Measurements from ENCODE around the gene IRX4. TPM values are rescaled to one million over a fixed set of nuclear protein-coding genes. Genes with fewer than 3 reads are reported as not detected.

Gene IRX4
- total and polyA plus RNA-seq, 2 experiments from 2014 or later = 0.82 to 1.7 TPM

GRCh38 chr5:1912951-1913565, 30.3 kb upstream of the IRX4 start:
- TF ChIP-seq EZH2 (IDR thresholded peaks at IDR 0.05; ENCODE audit: low read depth, unreplicated experiment) = no peak
- no peaks in the 10 kb centered on the region for H3K4me1 ChIP-seq (ENCODE audit: insufficient read depth)
- H2AFZ ChIP-seq = no peak overlapping the region
- H3K4me1 Mint-ChIP-seq = peaks cover 3% of the 10 kb centered on the region; the same call in 1 of the 3 replicates
- H3K4me3 Mint-ChIP-seq = no peak overlapping the region
- H3K27ac ChIP-seq (ENCODE audit: low read depth) = no peak overlapping the region
- ATAC-seq (no peak), DNase-seq (ENCODE audit: low spot score) (no peak)
- no peak overlapping the region for H3K27ac Mint-ChIP-seq
- no peak overlapping the region for H3K4me3 ChIP-seq
- no peaks in the 10 kb centered on the region for H3K79me2 ChIP-seq (replicated peaks; ENCODE audit: insufficient read depth)
- no peaks in the 10 kb centered on the region for H3K36me3 Mint-ChIP-seq (ENCODE audit: low read depth)
- H4K20me1 ChIP-seq (replicated peaks; ENCODE audit: insufficient read depth) = no peaks in the 10 kb centered on the region
- no peaks in the 10 kb centered on the region for H3K36me3 ChIP-seq (ENCODE audit: insufficient read depth)
- no peak overlapping the region for H3K4me2 ChIP-seq
- no peaks in the 10 kb centered on the region for H3K9me2 ChIP-seq (ENCODE audit: insufficient read depth)
- H3K9me3 Mint-ChIP-seq = no peaks in the 10 kb centered on the region; the same call in 2 of the 3 replicates
- H3K27me3 ChIP-seq (ENCODE audit: insufficient read depth) = no peaks in the 10 kb centered on the region
- peaks cover 3% of the 10 kb centered on the region for H3K27me3 Mint-ChIP-seq (ENCODE audit: insufficient read depth, low read depth, poor library complexity)
- H3F3A ChIP-seq (replicated peaks; ENCODE audit: low read depth) = no peaks in the 10 kb centered on the region

GRCh38 chr5:1911773-1912235, 29.1 kb upstream of the IRX4 start:
- TF ChIP-seq EZH2 (IDR thresholded peaks at IDR 0.05; ENCODE audit: low read depth, unreplicated experiment) (no peak), REST (IDR thresholded peaks at IDR 0.05; ENCODE audit: unreplicated experiment) (no peak)
- H3K9me3 Mint-ChIP-seq = no peaks in the 10 kb centered on the region; the same call in 2 of the 3 replicates
- Histone ChIP-seq H3K36me3 (ENCODE audit: insufficient read depth) (no peaks in the 10 kb centered on the region), H2AFZ (no peak overlapping the region), H3K4me2 (no peak overlapping the region), H3F3A (replicated peaks; ENCODE audit: low read depth) (no peaks in the 10 kb centered on the region), H3K9me2 (ENCODE audit: insufficient read depth) (no peaks in the 10 kb centered on the region), H3K27ac (ENCODE audit: low read depth) (no peak overlapping the region), H3K4me1 (ENCODE audit: insufficient read depth) (no peaks in the 10 kb centered on the region), H3K79me2 (replicated peaks; ENCODE audit: insufficient read depth) (no peaks in the 10 kb centered on the region), H3K27me3 (ENCODE audit: insufficient read depth) (no peaks in the 10 kb centered on the region), H3K4me3 (no peak overlapping the region), H4K20me1 (replicated peaks; ENCODE audit: insufficient read depth) (no peaks in the 10 kb centered on the region)
- ATAC-seq (no peak), DNase-seq (ENCODE audit: low spot score) (no peak)
- H3K4me1 Mint-ChIP-seq = no peaks in the 10 kb centered on the region; the same call in 2 of the 3 replicates
- no peak overlapping the region for H3K4me3 Mint-ChIP-seq
- no peaks in the 10 kb centered on the region for H3K36me3 Mint-ChIP-seq (ENCODE audit: low read depth)
- peaks cover 2% of the 10 kb centered on the region for H3K27me3 Mint-ChIP-seq (ENCODE audit: insufficient read depth, low read depth, poor library complexity)
- H3K27ac Mint-ChIP-seq = no peak overlapping the region

- H3K79me2 ChIP-seq (replicated peaks; ENCODE audit: insufficient read depth) = no peaks in the 10 kb centered on the region
- Mint-ChIP-seq H3K4me3 (no peak overlapping the region), H3K36me3 (ENCODE audit: low read depth) (no peaks in the 10 kb centered on the region), H3K27ac (no peak overlapping the region), H3K9me3 (no peaks in the 10 kb centered on the region; the same call in 2 of the 3 replicates), H3K27me3 (ENCODE audit: insufficient read depth, low read depth, poor library complexity) (peaks cover 2% of the 10 kb centered on the region), H3K4me1 (no peaks in the 10 kb centered on the region; the same call in 2 of the 3 replicates)
- H2AFZ ChIP-seq = no peak overlapping the region
- H3K27me3 ChIP-seq (ENCODE audit: insufficient read depth) = no peaks in the 10 kb centered on the region
- no peaks in the 10 kb centered on the region for H3K9me2 ChIP-seq (ENCODE audit: insufficient read depth)
- H3K4me3 ChIP-seq = no peak overlapping the region
- no peaks in the 10 kb centered on the region for H3F3A ChIP-seq (replicated peaks; ENCODE audit: low read depth)
- H3K27ac ChIP-seq (ENCODE audit: low read depth) = no peak overlapping the region
- no peaks in the 10 kb centered on the region for H3K4me1 ChIP-seq (ENCODE audit: insufficient read depth)
- no peak for DNase-seq (ENCODE audit: low spot score)
- no peak for ATAC-seq
- H3K36me3 ChIP-seq (ENCODE audit: insufficient read depth) = no peaks in the 10 kb centered on the region
- no peak overlapping the region for H3K4me2 ChIP-seq
- no peaks in the 10 kb centered on the region for H4K20me1 ChIP-seq (replicated peaks; ENCODE audit: insufficient read depth)
- TF ChIP-seq STAT1 (IDR thresholded peaks at IDR 0.05; ENCODE audit: unreplicated experiment) (no peak), NANOG (IDR thresholded peaks at IDR 0.05; ENCODE audit: borderline replicate concordance) (no peak), POLR2AphosphoS5 (IDR thresholded peaks at IDR 0.05; ENCODE audit: low read depth) (no peak), EZH2phosphoT487 (IDR thresholded peaks at IDR 0.05; ENCODE audit: unreplicated experiment) (no peak)
- TF ChIP-seq, protein P1, sequence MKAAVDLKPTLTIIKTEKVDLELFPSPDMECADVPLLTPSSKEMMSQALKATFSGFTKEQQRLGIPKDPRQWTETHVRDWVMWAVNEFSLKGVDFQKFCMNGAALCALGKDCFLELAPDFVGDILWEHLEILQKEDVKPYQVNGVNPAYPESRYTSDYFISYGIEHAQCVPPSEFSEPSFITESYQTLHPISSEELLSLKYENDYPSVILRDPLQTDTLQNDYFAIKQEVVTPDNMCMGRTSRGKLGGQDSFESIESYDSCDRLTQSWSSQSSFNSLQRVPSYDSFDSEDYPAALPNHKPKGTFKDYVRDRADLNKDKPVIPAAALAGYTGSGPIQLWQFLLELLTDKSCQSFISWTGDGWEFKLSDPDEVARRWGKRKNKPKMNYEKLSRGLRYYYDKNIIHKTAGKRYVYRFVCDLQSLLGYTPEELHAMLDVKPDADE (IDR thresholded peaks at IDR 0.05) = no peak
- TF ChIP-seq, protein P2, sequence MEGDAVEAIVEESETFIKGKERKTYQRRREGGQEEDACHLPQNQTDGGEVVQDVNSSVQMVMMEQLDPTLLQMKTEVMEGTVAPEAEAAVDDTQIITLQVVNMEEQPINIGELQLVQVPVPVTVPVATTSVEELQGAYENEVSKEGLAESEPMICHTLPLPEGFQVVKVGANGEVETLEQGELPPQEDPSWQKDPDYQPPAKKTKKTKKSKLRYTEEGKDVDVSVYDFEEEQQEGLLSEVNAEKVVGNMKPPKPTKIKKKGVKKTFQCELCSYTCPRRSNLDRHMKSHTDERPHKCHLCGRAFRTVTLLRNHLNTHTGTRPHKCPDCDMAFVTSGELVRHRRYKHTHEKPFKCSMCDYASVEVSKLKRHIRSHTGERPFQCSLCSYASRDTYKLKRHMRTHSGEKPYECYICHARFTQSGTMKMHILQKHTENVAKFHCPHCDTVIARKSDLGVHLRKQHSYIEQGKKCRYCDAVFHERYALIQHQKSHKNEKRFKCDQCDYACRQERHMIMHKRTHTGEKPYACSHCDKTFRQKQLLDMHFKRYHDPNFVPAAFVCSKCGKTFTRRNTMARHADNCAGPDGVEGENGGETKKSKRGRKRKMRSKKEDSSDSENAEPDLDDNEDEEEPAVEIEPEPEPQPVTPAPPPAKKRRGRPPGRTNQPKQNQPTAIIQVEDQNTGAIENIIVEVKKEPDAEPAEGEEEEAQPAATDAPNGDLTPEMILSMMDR (conservative IDR thresholded peaks at IDR 0.05; ENCODE audit: low read depth in 2 of 2) = no peak
Observed at GRCh38 chr5:1910861-1911772, 28.4 kb upstream of the IRX4 start.

All from GM23338 (cell line).